SK-N-SH (cell line): ENCODE results near the gene SQOR. TPM values are rescaled to one million over a fixed set of nuclear protein-coding genes. Genes with fewer than 3 reads are reported as not detected.

Source experiments
- CTCF ChIA-PET: fragments of 300-600, 350-600 bp; formaldehyde crosslinking; extraction: SDS; loops from one replicate; lab custom pipeline; 2021; lab: Yijun Ruan, JAX
- POLR2A ChIA-PET: fragments of 350-600 bp; sonication (Branson Sonifier 250); formaldehyde crosslinking; extraction: SDS; loops from one replicate; lab custom pipeline; 2020; ENCODE audit warnings: antibody characterized with exemption, inconsistent platforms; lab: Yijun Ruan, JAX
- DNase-seq: peaks from one replicate; pipeline ENCODE4 v3.0.0; 2012
- H2AFZ ChIP-seq: fragments of 200-600 bp; sonication (generic); 2 replicates; pipeline ENCODE4 v1.8.1; 2016; ENCODE audit warnings: antibody characterized with exemption, mild to moderate bottlenecking, low read depth
- H3F3A ChIP-seq: fragments of 200-600 bp; sonication (generic); replicated peaks from 2 replicates; pipeline ENCODE3; 2016; ENCODE audit warnings: antibody characterized with exemption, mild to moderate bottlenecking; ENCODE audit not compliant: insufficient read depth
- H3K27ac ChIP-seq, 2 experiments: fragments of 200-500 bp in 1 of 2; fragments of 200-600 bp in 1 of 2; sonication (Bioruptor generic) in 1 of 2; sonication (generic), shearing (Covaris generic) in 1 of 2; 2 replicates each; pipeline versions ENCODE4 v1.5.1 to v1.6.1; 2014 to 2016; ENCODE audit warnings: low read depth in 2 of 2, inconsistent platforms in 1 of 2, low read length in 1 of 2, mild to moderate bottlenecking in 1 of 2, mixed read lengths in 1 of 2
- H3K27me3 ChIP-seq: fragments of 200-600 bp; sonication (generic), shearing (Covaris generic); 2 replicates; pipeline ENCODE4 v1.6.1; 2016; ENCODE audit warnings: mixed run types; ENCODE audit not compliant: insufficient read depth
- H3K36me3 ChIP-seq, 2 experiments: fragments of 200-500 bp in 1 of 2; fragments of 200-600 bp in 1 of 2; sonication (Bioruptor generic) in 1 of 2; sonication (generic) in 1 of 2; replicated peaks in 1 of 2; 2 replicates each; pipeline versions ENCODE3 to v1.5.1; 2014 to 2016; ENCODE audit warnings: low read length in 1 of 2, mild to moderate bottlenecking in 1 of 2; ENCODE audit not compliant: insufficient read depth in 2 of 2, control insufficient read depth in 1 of 2
- H3K4me1 ChIP-seq, 2 experiments: fragments of 200-500 bp in 1 of 2; fragments of 200-600 bp in 1 of 2; sonication (Bioruptor generic) in 1 of 2; sonication (generic), shearing (Covaris generic) in 1 of 2; 2 replicates each; pipeline versions ENCODE4 v1.5.1 to v1.6.1; 2014 to 2016; ENCODE audit warnings: low read depth in 1 of 2, low read length in 1 of 2, mixed run types in 1 of 2; ENCODE audit not compliant: insufficient read depth in 2 of 2, control insufficient read depth in 1 of 2
- H3K4me2 ChIP-seq: fragments of 200-600 bp; sonication (generic), shearing (Covaris generic); 2 replicates; pipeline ENCODE4 v1.6.1; 2017; ENCODE audit warnings: mixed run types
- H3K4me3 ChIP-seq, 2 experiments: fragments of 200-500 bp in 1 of 2; fragments of 200-600 bp in 1 of 2; sonication (Bioruptor generic) in 1 of 2; sonication (generic), shearing (Covaris generic) in 1 of 2; 2 replicates each; pipeline versions ENCODE4 v1.5.1 to v1.8.1; 2014 to 2016; ENCODE audit warnings: low read depth in 2 of 2, inconsistent platforms in 1 of 2, low read length in 1 of 2, mild to moderate bottlenecking in 1 of 2, mixed read lengths in 1 of 2, moderate library complexity in 1 of 2
- H3K79me2 ChIP-seq: fragments of 200-600 bp; sonication (generic); 2 replicates; pipeline ENCODE4 v1.8.1; 2017; ENCODE audit warnings: mild to moderate bottlenecking; ENCODE audit not compliant: insufficient read depth
- H3K9ac ChIP-seq: fragments of 200-600 bp; sonication (generic); 2 replicates; pipeline ENCODE4 v1.6.1; 2017; ENCODE audit warnings: mixed run types
- H3K9me2 ChIP-seq: fragments of 200-600 bp; sonication (generic); 2 replicates; pipeline ENCODE4 v1.6.1; 2017; ENCODE audit warnings: mixed run types
- H3K9me3 ChIP-seq: fragments of 200-600 bp; sonication (generic); 2 replicates; pipeline ENCODE4 v1.6.1; 2017; ENCODE audit warnings: mixed run types, mild to moderate bottlenecking, moderate library complexity
- H4K20me1 ChIP-seq: fragments of 200-600 bp; sonication (generic); 2 replicates; pipeline ENCODE4 v1.6.1; 2017; ENCODE audit warnings: mild to moderate bottlenecking, mixed run types; ENCODE audit not compliant: insufficient read depth
- CHD2 ChIP-seq: fragments of 150-350 bp; IDR thresholded peaks from 2 replicates; pipeline ENCODE4 v1.6.1; 2018; ENCODE audit warnings: low read length; ENCODE audit not compliant: partially characterized antibody
- MEF2A ChIP-seq: IDR thresholded peaks from 2 replicates; pipeline ENCODE4 v1.4.0; 2012; ENCODE audit warnings: low read depth, borderline replicate concordance
- POLR2AphosphoS5 ChIP-seq: IDR thresholded peaks from 2 replicates; pipeline ENCODE4 v1.6.1; 2012; ENCODE audit warnings: low read depth, low read length
- RAD21 ChIP-seq: IDR thresholded peaks from 2 replicates; pipeline ENCODE4 v1.6.1; 2012; ENCODE audit warnings: mild to moderate bottlenecking, low read length
- SMC3 ChIP-seq: IDR thresholded peaks from 2 replicates; pipeline ENCODE4 v1.6.1; 2012; ENCODE audit warnings: low read depth, low read length, improper control_type of control experiment
- WGBS: methylation state at CpG from one replicate; pipeline ENCODE4 v1.1.6; 2017; ENCODE audit warnings: low lambda C conversion rate; 5-methylcytosine and 5-hydroxymethylcytosine counted together
- polyA plus RNA-seq, 3 experiments: library from polyadenylated mRNA; depleted of rRNA; stranded (reverse); fragments of >200 nt; gene quantifications; 2 replicates each; pipeline ENCODE4 v1.2.3, GENCODE V29; 2012
- TF ChIP-seq, protein P1 (sequence below): IDR thresholded peaks from 2 replicates; pipeline ENCODE4; 2012
- TF ChIP-seq, protein P2 (sequence below): IDR thresholded peaks from 2 replicates; pipeline ENCODE4 v1.6.1; 2012; ENCODE audit warnings: mild to moderate bottlenecking, low read depth, low read length, moderate library complexity
- TF ChIP-seq, protein P3 (sequence below): fragments of 200-600 bp; sonication (generic); IDR thresholded peaks from 2 replicates; pipeline ENCODE4 v1.6.1; 2017; ENCODE audit warnings: antibody characterized with exemption, mild to moderate bottlenecking, moderate library complexity
- TF ChIP-seq, protein P4 (sequence below): IDR thresholded peaks from 2 replicates; pipeline ENCODE4 v1.4.0; 2012; ENCODE audit warnings: low read depth, borderline replicate concordance
- TF ChIP-seq, protein P5 (sequence below): fragments of 150-350 bp; IDR thresholded peaks from 2 replicates; pipeline ENCODE4 v1.6.1; 2017; ENCODE audit warnings: antibody characterized with exemption, low read length, low read depth, borderline replicate concordance
- TF ChIP-seq, protein P6 (sequence below): IDR thresholded peaks from 2 replicates; pipeline ENCODE4 v1.4.0; 2012; ENCODE audit warnings: low read depth

The SQOR gene
- polyA plus RNA-seq, 1 of the 3 experiments (the other 2 are of a cell fraction) = 7.8 TPM

DNA sequence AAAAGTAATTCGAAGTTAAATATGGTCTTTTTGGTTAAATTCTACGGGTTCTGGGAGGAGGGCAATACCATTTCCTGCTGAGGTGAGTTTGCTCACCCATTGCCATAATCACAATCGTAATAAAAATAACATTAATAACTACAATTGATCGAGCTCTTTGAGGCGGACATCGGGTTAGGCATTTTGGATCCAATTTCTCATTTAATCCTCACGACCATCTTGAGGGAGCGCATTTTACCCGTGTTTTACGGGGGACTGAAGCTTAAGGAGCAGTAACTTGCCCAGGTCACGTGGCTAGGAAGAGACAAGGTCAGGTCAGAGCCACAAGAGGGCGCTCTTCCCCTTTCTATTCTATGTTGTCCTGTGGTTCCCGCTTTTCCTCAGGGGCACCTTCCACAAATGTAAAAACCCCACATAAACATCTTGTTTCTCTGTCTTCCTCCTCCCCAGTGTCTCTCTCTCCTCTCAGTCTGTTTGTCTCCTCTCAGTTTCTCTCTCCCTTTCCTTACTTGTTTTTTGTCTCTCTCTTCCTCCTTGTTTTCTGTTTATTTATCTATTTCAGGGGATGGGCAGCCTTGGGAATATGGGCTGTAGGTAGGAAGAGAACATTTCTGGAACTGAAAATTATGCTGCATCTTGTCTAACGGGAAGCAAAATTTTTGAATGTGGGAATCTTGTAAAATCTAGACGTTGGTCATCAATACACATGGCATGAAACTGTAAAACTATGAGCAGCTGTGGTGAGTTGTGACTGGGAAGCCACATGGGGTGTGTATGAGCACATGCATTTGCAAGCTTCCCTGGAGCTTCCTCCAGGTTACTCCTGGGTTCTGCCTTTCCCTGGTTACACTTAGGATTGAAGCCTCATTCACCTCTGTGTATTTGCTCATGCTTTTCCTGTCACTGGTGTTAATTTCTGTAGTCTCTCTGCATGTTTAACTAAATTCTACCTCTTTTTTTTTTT, 71.0 kb downstream of the SQOR start:
- peak; percentile 85 for TF ChIP-seq RAD21
- peak; percentile 66 for TF ChIP-seq SMC3
- TF ChIP-seq CHD2 = no peak
- TF ChIP-seq MEF2A = no peak
- TF ChIP-seq, protein P1, sequence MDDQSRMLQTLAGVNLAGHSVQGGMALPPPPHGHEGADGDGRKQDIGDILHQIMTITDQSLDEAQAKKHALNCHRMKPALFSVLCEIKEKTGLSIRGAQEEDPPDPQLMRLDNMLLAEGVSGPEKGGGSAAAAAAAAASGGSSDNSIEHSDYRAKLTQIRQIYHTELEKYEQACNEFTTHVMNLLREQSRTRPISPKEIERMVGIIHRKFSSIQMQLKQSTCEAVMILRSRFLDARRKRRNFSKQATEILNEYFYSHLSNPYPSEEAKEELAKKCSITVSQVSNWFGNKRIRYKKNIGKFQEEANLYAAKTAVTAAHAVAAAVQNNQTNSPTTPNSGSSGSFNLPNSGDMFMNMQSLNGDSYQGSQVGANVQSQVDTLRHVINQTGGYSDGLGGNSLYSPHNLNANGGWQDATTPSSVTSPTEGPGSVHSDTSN = no peak
- TF ChIP-seq, protein P2, sequence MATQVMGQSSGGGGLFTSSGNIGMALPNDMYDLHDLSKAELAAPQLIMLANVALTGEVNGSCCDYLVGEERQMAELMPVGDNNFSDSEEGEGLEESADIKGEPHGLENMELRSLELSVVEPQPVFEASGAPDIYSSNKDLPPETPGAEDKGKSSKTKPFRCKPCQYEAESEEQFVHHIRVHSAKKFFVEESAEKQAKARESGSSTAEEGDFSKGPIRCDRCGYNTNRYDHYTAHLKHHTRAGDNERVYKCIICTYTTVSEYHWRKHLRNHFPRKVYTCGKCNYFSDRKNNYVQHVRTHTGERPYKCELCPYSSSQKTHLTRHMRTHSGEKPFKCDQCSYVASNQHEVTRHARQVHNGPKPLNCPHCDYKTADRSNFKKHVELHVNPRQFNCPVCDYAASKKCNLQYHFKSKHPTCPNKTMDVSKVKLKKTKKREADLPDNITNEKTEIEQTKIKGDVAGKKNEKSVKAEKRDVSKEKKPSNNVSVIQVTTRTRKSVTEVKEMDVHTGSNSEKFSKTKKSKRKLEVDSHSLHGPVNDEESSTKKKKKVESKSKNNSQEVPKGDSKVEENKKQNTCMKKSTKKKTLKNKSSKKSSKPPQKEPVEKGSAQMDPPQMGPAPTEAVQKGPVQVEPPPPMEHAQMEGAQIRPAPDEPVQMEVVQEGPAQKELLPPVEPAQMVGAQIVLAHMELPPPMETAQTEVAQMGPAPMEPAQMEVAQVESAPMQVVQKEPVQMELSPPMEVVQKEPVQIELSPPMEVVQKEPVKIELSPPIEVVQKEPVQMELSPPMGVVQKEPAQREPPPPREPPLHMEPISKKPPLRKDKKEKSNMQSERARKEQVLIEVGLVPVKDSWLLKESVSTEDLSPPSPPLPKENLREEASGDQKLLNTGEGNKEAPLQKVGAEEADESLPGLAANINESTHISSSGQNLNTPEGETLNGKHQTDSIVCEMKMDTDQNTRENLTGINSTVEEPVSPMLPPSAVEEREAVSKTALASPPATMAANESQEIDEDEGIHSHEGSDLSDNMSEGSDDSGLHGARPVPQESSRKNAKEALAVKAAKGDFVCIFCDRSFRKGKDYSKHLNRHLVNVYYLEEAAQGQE = no peak
- TF ChIP-seq, protein P3, sequence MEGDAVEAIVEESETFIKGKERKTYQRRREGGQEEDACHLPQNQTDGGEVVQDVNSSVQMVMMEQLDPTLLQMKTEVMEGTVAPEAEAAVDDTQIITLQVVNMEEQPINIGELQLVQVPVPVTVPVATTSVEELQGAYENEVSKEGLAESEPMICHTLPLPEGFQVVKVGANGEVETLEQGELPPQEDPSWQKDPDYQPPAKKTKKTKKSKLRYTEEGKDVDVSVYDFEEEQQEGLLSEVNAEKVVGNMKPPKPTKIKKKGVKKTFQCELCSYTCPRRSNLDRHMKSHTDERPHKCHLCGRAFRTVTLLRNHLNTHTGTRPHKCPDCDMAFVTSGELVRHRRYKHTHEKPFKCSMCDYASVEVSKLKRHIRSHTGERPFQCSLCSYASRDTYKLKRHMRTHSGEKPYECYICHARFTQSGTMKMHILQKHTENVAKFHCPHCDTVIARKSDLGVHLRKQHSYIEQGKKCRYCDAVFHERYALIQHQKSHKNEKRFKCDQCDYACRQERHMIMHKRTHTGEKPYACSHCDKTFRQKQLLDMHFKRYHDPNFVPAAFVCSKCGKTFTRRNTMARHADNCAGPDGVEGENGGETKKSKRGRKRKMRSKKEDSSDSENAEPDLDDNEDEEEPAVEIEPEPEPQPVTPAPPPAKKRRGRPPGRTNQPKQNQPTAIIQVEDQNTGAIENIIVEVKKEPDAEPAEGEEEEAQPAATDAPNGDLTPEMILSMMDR = peak; percentile 88
- no peak for TF ChIP-seq POLR2AphosphoS5
- TF ChIP-seq, protein P4, sequence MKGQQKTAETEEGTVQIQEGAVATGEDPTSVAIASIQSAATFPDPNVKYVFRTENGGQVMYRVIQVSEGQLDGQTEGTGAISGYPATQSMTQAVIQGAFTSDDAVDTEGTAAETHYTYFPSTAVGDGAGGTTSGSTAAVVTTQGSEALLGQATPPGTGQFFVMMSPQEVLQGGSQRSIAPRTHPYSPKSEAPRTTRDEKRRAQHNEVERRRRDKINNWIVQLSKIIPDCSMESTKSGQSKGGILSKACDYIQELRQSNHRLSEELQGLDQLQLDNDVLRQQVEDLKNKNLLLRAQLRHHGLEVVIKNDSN = peak; percentile 94
- TF ChIP-seq, protein P5, sequence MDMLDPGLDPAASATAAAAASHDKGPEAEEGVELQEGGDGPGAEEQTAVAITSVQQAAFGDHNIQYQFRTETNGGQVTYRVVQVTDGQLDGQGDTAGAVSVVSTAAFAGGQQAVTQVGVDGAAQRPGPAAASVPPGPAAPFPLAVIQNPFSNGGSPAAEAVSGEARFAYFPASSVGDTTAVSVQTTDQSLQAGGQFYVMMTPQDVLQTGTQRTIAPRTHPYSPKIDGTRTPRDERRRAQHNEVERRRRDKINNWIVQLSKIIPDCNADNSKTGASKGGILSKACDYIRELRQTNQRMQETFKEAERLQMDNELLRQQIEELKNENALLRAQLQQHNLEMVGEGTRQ = peak; percentile 71; the same call in 1 of the 2 replicates
- TF ChIP-seq, protein P6, sequence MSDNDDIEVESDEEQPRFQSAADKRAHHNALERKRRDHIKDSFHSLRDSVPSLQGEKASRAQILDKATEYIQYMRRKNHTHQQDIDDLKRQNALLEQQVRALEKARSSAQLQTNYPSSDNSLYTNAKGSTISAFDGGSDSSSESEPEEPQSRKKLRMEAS = peak; percentile 59
- Histone ChIP-seq H3K4me3 (peak overlapping the region; percentile 54 to 65), H3K4me2 (peak overlapping the region; percentile 78), H3K27ac (no peak overlapping the region; a peak in 1 of 4 replicates), H3K9me2 (no peaks in the 10 kb centered on the region), H3K79me2 (no peaks in the 10 kb centered on the region), H3K36me3 (no peaks in the 10 kb centered on the region), H2AFZ (peak overlapping the region; percentile 92), H3K9ac (peak overlapping the region; percentile 13; the same call in 1 of the 2 replicates), H3F3A (no peaks in the 10 kb centered on the region), H3K9me3 (no peaks in the 10 kb centered on the region), H3K4me1 (no peaks in the 10 kb centered on the region), H4K20me1 (no peaks in the 10 kb centered on the region), H3K27me3 (no peaks in the 10 kb centered on the region)
- DNase-seq = peak; percentile 82
- ChIA-PET CTCF (interaction anchor here (0.6 to 5.2 kb wide), 57 partner anchors 8 to 997 kb away, joined by 3 to 153 read pairs (median 3); no protein-coding TSS in a partner anchor), POLR2A (no interaction called here)
- under 1% methylated on average over 15 of the region's 15 CpGs for WGBS
